NCI-H526 treated with DMSO at 0.1 percent for 48 hours (cell line): ENCODE measurements around the gene RALGPS1.

Experiments used
- DNase-seq: peaks from one replicate; lab custom pipeline; 2025; lab: John Stamatoyannopoulos, UW

The RALGPS1 gene

GRCh38 chr9:127099664-127100063 lies 185.1 kb downstream of the RALGPS1 start:
- no peak for DNase-seq

- DNase-seq, result no peak
Measured at GRCh38 chr9:127102176-127102575, 187.6 kb downstream of the RALGPS1 start.

GRCh38 chr9:127102788-127103187 lies 188.2 kb downstream of the RALGPS1 start:
- no peak for DNase-seq

- DNase-seq, result no peak
Measured at GRCh38 chr9:127104581-127105311, 190.2 kb downstream of the RALGPS1 start.

- DNase-seq, result no peak
Measured at GRCh38 chr9:127105805-127106465, 191.4 kb downstream of the RALGPS1 start.

GRCh38 chr9:127106466-127106855 lies 191.9 kb downstream of the RALGPS1 start:
- no peak for DNase-seq

- no peak for DNase-seq
Measured at GRCh38 chr9:127107171-127107928, 192.8 kb downstream of the RALGPS1 start.

GRCh38 chr9:127107929-127108876 lies 193.6 kb downstream of the RALGPS1 start:
- DNase-seq, result no peak

GRCh38 chr9:127109212-127109711 lies 194.7 kb downstream of the RALGPS1 start:
- DNase-seq, result no peak

- no peak for DNase-seq
Measured at GRCh38 chr9:127112056-127112455, 197.5 kb downstream of the RALGPS1 start.

GRCh38 chr9:127112735-127113161 lies 198.2 kb downstream of the RALGPS1 start:
- no peak for DNase-seq

GRCh38 chr9:127113191-127113972 lies 198.8 kb downstream of the RALGPS1 start:
- no peak for DNase-seq

GRCh38 chr9:127114606-127115005 lies 200.0 kb downstream of the RALGPS1 start:
- DNase-seq, result no peak

- no peak for DNase-seq
Measured at GRCh38 chr9:127116088-127116726, 201.6 kb downstream of the RALGPS1 start.

- no peak for DNase-seq
Measured at GRCh38 chr9:127116957-127117356, 202.4 kb downstream of the RALGPS1 start.

- no peak for DNase-seq
Measured at GRCh38 chr9:127117801-127118200, 203.2 kb downstream of the RALGPS1 start.

GRCh38 chr9:127118597-127119319 lies 204.2 kb downstream of the RALGPS1 start:
- DNase-seq, result no peak

- DNase-seq, result no peak
Measured at GRCh38 chr9:127119320-127119709, 204.7 kb downstream of the RALGPS1 start.

- no peak for DNase-seq
Measured at GRCh38 chr9:127121628-127122175, 207.1 kb downstream of the RALGPS1 start.
